K562 (cell line): ENCODE data around the gene TMEM214. TPM values are rescaled to one million over a fixed set of nuclear protein-coding genes. Genes with fewer than 3 reads are reported as not detected.

Source experiments
- GTF2E2 ChIP-seq: fragments of 200-800 bp; sonication (Bioruptor generic); IDR thresholded peaks from 2 replicates; pipeline ENCODE4 v1.6.1; 2016; ENCODE audit warnings: missing genetic modification characterization, missing compliant biosample characterization
- RBM39 ChIP-seq: fragments of 200-400 bp; formaldehyde crosslinking; optimal IDR thresholded peaks from 2 replicates; pipeline ENCODE3; 2018; ENCODE audit warnings: low read depth, low read length
- SMARCA5 ChIP-seq: fragments of 450-650 bp; IDR thresholded peaks from 2 replicates; pipeline ENCODE4 v1.6.1; 2016
- SREBF1 ChIP-seq: fragments of 150-350 bp; IDR thresholded peaks from 2 replicates; pipeline ENCODE4 v1.6.1; 2014; ENCODE audit warnings: antibody characterized with exemption, low read depth, low read length, borderline replicate concordance
- TCF7L2 ChIP-seq: fragments of 150-350 bp; IDR thresholded peaks from 2 replicates; pipeline ENCODE4 v1.6.1; 2016; ENCODE audit warnings: low read depth, mild to moderate bottlenecking, low read length, moderate library complexity
- TGIF2 ChIP-seq: sonication (generic); formaldehyde crosslinking; IDR thresholded peaks from 2 replicates; pipeline ENCODE4 v1.8.1; 2022; ENCODE audit warnings: mild to moderate bottlenecking, missing genetic modification reagents, moderate library complexity
- YY1 ChIP-seq, 3 experiments: IDR thresholded peaks; 2 replicates each; pipeline ENCODE4 v1.6.1; 2011; ENCODE audit warnings: low read length in 2 of 3, mild to moderate bottlenecking in 2 of 3, moderate library complexity in 2 of 3, borderline replicate concordance in 1 of 3, control low read depth in 1 of 3, low read depth in 1 of 3; ENCODE audit not compliant: insufficient read depth in 3 of 3, insufficient replicate concordance in 2 of 3, control insufficient read depth in 1 of 3, insufficient read length in 1 of 3; ENCODE audit errors: extremely low read depth in 1 of 3
- ZBTB17 ChIP-seq: fragments of 450-650 bp; formaldehyde crosslinking; IDR thresholded peaks from 2 replicates; pipeline ENCODE4 v1.4.0; 2020; ENCODE audit warnings: mild to moderate bottlenecking
- ZNF551 ChIP-seq: fragments of 250-450 bp; sonication (Bioruptor Pico); IDR thresholded peaks from 2 replicates; pipeline ENCODE4 v1.5.0; 2021; ENCODE audit warnings: mild to moderate bottlenecking, moderate library complexity
- ZNF764 ChIP-seq: fragments of 250-450 bp; sonication (Bioruptor Pico); IDR thresholded peaks from 2 replicates; pipeline ENCODE4 v1.4.0; 2020; ENCODE audit warnings: low read depth, mild to moderate bottlenecking, moderate library complexity
- polyA plus RNA-seq, 8 experiments: library from polyadenylated mRNA; depleted of rRNA in 4 of 8; stranded (reverse) in 5 of 8; unstranded in 3 of 8; fragments of >200 nt; fragmentation: Nextera tagmentation in 2 of 8; fragmentation: Illumina TruSeq in 1 of 8; extraction: Ambion mirVana in 2 of 8; extraction: Trizol in 1 of 8; gene quantifications; 2 replicates each; pipeline versions ENCODE4 v1.2.1 to v1.2.3, GENCODE V29; 2011 to 2014; ENCODE audit warnings: inconsistent platforms in 1 of 8, missing spikeins in 1 of 8
- total RNA-seq, 7 experiments: library from RNA; depleted of rRNA in 6 of 7; stranded (reverse); fragments of >200 nt in 6 of 7; fragmentation: Illumina TruSeq in 2 of 7; extraction: Trizol in 2 of 7; gene quantifications; 2 replicates each; pipeline versions ENCODE4 v1.2.1 to v1.2.3, GENCODE V29; 2011 to 2021; ENCODE audit warnings: low replicate concordance in 1 of 7
- TF ChIP-seq, protein P1 (sequence below): fragments of 450-650 bp; formaldehyde crosslinking; IDR thresholded peaks from 2 replicates; pipeline ENCODE4 v1.4.0; 2022; ENCODE audit warnings: mild to moderate bottlenecking, moderate library complexity
- TF ChIP-seq, protein P2 (sequence below): sonication (generic); formaldehyde crosslinking; IDR thresholded peaks from 2 replicates; pipeline ENCODE4 v1.8.0; 2022; ENCODE audit warnings: mild to moderate bottlenecking, missing genetic modification reagents
- TF ChIP-seq, protein P3 (sequence below): fragments of 450-650 bp; formaldehyde crosslinking; IDR thresholded peaks from 2 replicates; pipeline ENCODE4 v1.4.0; 2020; ENCODE audit warnings: mild to moderate bottlenecking, mixed read lengths
- TF ChIP-seq, protein P4 (sequence below): fragments of 250-450 bp; sonication (Bioruptor Pico); IDR thresholded peaks from 2 replicates; pipeline ENCODE4 v1.8.0; 2021; ENCODE audit warnings: moderate library complexity, mild to moderate bottlenecking, inconsistent platforms
- TF ChIP-seq, protein P5 (sequence below): fragments of 250-450 bp; sonication (Bioruptor Pico); IDR thresholded peaks from 2 replicates; pipeline ENCODE4 v1.4.0; 2020; ENCODE audit warnings: mild to moderate bottlenecking

Gene TMEM214
- total and polyA plus RNA-seq, 9 of the 15 experiments (the other 6 are each of a cell fraction or from before 2014, with no cell fraction given): 11.4 to 81.4 (median 44.1) TPM

GRCh38 chr2:27050281-27050995 is 17.7 kb downstream of the TMEM214 start (continued):
- TF ChIP-seq, protein P1, sequence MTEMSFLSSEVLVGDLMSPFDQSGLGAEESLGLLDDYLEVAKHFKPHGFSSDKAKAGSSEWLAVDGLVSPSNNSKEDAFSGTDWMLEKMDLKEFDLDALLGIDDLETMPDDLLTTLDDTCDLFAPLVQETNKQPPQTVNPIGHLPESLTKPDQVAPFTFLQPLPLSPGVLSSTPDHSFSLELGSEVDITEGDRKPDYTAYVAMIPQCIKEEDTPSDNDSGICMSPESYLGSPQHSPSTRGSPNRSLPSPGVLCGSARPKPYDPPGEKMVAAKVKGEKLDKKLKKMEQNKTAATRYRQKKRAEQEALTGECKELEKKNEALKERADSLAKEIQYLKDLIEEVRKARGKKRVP (CRISPR knock-in tag): peak; percentile 51; the same call in 1 of the 2 replicates
- TF ChIP-seq, protein P2, sequence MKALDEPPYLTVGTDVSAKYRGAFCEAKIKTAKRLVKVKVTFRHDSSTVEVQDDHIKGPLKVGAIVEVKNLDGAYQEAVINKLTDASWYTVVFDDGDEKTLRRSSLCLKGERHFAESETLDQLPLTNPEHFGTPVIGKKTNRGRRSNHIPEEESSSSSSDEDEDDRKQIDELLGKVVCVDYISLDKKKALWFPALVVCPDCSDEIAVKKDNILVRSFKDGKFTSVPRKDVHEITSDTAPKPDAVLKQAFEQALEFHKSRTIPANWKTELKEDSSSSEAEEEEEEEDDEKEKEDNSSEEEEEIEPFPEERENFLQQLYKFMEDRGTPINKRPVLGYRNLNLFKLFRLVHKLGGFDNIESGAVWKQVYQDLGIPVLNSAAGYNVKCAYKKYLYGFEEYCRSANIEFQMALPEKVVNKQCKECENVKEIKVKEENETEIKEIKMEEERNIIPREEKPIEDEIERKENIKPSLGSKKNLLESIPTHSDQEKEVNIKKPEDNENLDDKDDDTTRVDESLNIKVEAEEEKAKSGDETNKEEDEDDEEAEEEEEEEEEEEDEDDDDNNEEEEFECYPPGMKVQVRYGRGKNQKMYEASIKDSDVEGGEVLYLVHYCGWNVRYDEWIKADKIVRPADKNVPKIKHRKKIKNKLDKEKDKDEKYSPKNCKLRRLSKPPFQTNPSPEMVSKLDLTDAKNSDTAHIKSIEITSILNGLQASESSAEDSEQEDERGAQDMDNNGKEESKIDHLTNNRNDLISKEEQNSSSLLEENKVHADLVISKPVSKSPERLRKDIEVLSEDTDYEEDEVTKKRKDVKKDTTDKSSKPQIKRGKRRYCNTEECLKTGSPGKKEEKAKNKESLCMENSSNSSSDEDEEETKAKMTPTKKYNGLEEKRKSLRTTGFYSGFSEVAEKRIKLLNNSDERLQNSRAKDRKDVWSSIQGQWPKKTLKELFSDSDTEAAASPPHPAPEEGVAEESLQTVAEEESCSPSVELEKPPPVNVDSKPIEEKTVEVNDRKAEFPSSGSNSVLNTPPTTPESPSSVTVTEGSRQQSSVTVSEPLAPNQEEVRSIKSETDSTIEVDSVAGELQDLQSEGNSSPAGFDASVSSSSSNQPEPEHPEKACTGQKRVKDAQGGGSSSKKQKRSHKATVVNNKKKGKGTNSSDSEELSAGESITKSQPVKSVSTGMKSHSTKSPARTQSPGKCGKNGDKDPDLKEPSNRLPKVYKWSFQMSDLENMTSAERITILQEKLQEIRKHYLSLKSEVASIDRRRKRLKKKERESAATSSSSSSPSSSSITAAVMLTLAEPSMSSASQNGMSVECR (CRISPR knock-in tag): no peak
- TF ChIP-seq YY1 (IDR thresholded peaks at IDR 0.05; ENCODE audit: borderline replicate concordance in 1 of 3, control insufficient read depth in 1 of 3, extremely low read depth in 1 of 3, insufficient read depth in 3 of 3, insufficient read length in 1 of 3, insufficient replicate concordance in 2 of 3, low read depth in 1 of 3, low read length in 2 of 3) (peak in 2 of 3 experiments; percentile 15 to 25), ZBTB17 (CRISPR knock-in tag) (no peak), RBM39 (no peak), TGIF2 (CRISPR knock-in tag) (no peak), SMARCA5 (no peak), TCF7L2 (no peak), ZNF551 (CRISPR knock-in tag) (0 out of 2 replicates have a peak, but pooled peaks have one; percentile 61), ZNF764 (CRISPR knock-in tag) (peak; percentile 77), GTF2E2 (tag) (no peak), SREBF1 (peak; percentile 62; the same call in 1 of the 2 replicates)
- TF ChIP-seq, protein P3, sequence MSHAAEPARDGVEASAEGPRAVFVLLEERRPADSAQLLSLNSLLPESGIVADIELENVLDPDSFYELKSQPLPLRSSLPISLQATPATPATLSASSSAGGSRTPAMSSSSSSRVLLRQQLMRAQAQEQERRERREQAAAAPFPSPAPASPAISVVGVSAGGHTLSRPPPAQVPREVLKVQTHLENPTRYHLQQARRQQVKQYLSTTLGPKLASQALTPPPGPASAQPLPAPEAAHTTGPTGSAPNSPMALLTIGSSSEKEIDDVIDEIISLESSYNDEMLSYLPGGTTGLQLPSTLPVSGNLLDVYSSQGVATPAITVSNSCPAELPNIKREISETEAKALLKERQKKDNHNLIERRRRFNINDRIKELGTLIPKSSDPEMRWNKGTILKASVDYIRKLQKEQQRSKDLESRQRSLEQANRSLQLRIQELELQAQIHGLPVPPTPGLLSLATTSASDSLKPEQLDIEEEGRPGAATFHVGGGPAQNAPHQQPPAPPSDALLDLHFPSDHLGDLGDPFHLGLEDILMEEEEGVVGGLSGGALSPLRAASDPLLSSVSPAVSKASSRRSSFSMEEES (CRISPR knock-in tag): no peak
- TF ChIP-seq, protein P4, sequence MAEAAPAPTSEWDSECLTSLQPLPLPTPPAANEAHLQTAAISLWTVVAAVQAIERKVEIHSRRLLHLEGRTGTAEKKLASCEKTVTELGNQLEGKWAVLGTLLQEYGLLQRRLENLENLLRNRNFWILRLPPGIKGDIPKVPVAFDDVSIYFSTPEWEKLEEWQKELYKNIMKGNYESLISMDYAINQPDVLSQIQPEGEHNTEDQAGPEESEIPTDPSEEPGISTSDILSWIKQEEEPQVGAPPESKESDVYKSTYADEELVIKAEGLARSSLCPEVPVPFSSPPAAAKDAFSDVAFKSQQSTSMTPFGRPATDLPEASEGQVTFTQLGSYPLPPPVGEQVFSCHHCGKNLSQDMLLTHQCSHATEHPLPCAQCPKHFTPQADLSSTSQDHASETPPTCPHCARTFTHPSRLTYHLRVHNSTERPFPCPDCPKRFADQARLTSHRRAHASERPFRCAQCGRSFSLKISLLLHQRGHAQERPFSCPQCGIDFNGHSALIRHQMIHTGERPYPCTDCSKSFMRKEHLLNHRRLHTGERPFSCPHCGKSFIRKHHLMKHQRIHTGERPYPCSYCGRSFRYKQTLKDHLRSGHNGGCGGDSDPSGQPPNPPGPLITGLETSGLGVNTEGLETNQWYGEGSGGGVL (CRISPR knock-in tag): no peak
- TF ChIP-seq, protein P5, sequence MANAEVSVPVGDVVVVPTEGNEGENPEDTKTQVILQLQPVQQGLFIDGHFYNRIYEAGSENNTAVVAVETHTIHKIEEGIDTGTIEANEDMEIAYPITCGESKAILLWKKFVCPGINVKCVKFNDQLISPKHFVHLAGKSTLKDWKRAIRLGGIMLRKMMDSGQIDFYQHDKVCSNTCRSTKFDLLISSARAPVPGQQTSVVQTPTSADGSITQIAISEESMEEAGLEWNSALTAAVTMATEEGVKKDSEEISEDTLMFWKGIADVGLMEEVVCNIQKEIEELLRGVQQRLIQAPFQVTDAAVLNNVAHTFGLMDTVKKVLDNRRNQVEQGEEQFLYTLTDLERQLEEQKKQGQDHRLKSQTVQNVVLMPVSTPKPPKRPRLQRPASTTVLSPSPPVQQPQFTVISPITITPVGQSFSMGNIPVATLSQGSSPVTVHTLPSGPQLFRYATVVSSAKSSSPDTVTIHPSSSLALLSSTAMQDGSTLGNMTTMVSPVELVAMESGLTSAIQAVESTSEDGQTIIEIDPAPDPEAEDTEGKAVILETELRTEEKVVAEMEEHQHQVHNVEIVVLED (CRISPR knock-in tag): no peak
